ENCODE data around the gene CDC6.

Gene CDC6

DNA sequence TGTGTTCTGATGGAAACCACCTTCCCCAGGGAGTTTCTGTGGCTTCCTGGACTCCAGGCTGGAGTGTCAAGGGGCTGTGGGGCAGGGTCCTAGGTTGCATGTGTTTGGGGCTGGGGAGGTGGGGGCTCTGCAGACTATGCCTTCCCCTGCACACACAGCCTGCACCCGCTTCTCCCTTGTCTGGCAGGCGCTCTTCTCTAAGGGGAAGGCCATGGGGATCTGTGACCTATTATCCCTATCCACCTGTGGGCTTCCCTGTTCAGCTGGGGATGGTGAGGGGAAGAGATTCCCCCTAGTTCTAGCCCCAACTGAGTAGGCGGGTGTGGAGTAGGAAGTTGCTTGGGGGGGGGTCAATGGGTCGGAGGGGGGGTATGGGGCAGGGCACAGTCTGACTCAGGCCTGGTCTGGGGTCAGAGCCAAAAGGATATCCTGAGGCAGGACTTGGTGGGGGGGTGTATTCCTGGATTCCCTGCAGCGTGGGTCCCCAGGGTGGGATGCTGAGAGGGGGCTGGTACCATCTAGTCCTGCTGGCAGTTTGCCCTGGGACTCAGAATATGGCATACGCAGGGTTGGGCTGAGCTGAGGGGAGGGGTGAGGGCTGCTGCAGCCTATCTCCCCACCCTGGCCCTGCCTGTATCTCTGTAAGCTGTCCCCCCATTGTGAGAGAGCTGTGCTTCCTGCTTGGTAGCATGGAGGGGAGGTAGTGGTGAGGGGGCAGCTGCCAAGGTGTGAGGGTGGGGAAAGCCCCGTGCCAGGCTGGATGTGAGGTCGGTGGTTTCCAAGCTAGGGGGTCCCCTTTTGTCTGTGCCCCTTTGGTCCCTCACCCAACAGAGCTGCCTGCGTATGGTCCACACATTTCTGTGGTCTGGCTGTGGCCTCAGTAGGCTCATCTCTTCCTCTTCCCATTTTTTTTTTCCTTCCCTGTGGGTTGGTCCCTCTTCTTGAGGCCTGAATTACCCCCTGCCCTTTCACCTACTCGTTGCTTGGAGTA lies 36.0 kb downstream of the CDC6 start:
- DNase-seq, result no peak

DNA sequence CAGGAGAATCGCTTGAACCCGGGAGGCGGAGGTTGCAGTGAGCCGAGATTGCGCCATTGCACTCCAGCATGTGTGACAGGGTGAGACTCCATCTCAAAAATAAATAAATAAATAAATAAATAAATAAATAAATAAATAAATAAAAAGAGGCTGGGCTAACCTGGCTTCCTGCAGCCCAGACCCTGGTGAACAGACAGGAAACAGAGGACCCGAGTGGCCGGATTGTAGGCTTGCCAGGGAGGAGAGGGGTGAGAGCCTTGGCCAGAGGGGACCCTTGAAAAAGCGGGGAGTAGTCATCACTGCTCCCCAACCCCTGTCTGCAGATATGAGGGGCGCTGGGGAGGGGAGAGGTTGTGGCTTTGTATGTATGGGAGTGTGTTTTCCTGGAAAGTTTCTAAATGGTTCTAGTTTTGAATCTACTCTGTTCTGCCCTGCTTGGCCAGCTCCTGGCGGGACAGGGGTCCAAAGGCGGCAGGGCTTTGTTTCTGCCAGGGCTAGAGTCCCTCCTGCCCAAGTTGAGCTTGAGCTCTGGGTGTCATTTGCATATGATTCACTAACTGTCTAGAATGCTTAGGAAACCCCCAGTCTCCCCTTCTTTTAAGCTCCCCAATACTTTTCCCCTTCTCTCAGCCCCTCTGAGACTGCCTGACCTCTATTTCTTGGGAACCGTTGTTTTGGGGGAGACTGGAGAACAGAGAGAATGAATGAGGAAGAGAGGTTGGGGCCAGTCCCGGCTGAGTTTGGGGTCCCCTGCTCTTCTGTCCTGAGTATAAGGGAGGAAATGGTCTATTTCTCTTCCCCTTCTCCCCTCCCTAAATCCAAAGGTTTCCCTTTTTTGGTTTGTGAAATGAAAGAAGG lies 37.7 kb downstream of the CDC6 start:
- no peak for DNase-seq

DNA sequence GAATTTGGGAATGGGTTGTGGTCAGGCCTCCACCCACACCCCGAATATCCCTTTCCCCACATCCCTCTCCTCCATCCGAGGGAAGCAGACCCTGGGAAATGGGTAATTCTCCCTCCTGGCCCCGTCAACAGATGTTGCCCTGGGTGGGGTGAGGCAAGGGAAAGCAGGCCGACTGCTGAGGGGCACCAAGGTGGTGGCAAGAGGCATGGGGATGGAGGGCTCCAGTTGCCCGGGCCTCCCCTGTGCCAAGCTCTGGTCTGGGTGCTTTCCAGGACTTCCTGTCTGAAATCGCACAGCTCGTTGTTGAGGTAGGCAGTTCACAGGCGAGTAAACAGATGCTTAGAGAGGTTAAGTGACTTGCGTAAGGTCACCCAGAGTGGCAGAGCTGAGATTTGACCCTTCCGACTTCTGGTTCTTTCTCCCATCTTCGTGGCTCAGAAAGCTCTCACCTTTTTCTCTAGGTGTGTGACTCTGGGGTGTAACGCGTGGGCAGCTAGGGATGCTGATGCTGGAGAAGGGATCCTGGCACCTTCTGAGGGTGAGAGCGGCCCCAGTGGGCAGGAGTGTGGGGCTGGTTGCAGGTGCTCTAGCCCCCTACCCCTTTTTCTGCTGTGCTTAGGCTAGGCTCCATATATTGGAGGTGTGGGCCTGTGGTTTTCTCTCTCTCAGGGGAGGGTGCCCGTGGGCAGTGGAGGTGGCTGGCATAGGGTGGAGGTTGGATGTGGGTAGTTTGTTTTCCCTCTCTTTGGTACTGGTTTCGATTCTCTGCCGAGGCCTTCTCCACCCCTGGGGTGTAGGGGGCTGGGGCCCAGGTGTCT lies 38.5 kb downstream of the CDC6 start:
- DNase-seq, result no peak

DNA sequence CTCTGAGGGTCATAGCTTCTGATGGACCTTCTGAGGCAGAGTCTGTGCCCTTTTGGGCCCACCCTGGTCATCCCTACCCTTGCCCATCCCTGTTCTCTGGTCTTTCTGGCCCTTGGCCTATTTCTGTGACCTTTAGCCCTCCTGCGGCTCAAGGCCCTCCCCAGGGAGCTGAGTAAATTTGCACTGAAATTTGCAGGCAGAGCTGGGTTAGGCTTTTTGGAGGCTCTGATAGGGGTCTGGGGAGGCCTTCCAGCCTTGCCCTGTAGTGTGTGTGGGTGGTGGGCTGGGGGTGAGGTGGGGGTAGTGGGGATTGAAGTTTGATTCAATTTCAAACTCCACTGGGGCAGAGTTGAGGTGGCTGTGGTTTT lies 39.1 kb downstream of the CDC6 start:
- no peak for DNase-seq

DNA sequence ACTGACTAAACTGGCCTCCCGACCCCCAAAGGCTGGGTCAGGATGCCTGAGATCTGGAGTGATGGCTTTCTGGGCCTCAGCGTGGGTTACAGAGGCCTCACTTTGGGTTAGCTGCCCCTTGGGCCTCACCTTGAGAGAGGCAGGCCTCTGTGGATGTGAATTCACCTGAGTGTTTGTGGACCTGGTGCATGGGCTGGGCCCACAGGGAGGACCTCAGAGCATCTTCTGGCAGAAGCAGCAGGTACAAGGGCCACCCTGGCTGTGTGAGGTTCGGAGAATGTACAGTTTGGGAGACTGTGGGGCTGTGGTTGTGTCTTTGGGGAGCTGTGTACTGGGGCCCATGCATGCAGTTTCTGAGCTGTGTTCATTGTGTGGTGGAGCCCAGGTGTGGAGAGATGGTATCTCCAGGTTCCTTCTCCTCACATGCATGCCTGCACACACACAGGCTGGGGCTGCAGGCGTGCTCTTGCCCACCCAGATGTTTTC lies 39.6 kb downstream of the CDC6 start:
- DNase-seq, result no peak

DNA sequence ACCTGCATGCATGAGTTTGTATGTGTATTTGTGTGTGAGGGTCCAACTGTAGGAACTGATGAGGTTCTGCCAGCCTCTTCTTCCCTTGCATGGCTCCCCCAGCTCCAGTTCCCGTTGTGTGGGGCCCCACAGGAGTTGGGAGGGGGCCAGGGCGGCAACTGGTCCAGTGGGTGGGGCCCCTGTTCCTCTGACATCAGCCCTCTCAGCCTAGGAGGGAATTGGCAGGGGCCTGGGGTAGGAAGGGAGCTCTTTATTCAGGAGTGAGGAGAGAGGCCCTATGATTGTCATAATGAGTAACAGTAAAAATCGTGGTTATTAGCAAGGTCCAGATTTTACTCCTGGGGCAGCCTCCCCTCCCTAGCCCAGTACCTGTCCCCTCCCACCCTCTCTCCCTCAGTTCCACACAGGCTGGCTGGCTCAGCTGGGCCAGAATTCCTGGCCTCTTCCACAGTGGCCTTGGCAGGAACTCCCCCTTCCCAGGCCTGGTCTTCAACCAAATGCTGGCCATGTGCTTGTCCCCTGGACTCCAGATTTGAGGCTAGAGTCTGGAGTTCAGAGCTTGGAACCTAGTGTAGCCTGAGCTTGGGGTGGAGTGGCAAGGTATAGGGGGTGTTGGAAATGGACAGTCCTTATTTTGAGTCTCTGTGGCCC lies 40.2 kb downstream of the CDC6 start:
- DNase-seq, result no peak

DNA sequence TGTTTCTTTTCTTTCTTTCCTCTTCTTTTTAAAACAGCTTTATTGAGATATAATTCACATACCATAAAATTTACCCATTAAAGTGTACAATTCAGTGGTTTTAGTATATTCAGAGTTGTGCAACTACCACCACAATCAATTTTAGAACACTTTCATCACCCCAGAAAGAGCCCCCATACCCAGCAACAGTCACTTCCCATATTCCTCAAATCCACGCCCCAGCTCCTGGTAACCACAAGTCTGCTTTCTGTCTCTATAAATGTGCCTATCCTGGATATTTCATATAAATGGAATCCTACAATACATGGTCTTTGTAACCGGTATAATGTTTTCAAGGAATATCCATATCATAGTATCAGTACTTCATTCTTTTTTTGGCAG lies 40.7 kb downstream of the CDC6 start:
- no peak for DNase-seq

DNA sequence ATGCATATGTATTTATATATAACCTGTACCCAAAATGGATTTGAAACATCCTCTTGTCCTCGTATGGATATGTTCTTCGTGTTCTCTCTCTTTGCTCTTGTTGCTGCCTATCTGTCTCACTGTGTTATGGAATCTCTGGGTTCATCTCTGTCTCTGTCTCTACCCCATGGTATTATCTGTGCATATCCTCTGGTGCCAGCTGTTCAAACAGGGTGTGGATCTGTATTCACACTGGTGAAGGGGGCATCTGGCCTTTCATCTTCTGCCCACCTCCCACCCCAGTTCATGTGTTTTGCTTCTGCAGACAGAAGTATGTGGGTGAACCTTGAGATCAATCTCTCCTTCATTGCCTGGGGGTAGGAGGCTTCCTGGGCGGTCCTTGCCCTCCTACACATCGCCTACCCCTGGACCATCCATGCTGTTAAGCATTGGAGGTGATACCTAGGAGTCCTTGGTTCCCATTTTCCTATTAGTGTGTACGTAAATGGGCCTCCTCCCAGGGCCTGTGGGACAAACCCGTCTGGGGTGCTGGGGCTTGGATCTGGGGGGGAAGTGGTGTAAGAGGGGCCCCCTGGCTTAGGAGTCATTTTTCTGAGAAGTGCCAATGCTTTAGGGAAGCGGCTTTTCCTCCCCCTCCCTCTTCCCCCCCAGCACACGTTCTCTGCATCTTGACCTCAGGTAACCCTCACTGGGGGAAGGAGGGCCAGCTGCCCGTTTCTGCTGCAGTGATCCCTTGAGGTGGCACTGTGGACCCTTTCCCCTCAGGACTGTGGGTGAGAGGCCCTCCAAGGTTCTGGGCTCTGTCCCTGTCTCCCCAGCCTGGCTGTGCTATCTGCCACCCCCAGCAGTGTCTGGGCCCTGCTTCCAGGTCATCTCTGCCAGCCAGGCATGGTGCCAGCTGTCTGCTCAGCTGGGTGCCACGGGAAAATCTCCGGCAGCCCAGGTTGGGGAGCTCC lies 42.4 kb downstream of the CDC6 start:
- DNase-seq, result no peak

DNA sequence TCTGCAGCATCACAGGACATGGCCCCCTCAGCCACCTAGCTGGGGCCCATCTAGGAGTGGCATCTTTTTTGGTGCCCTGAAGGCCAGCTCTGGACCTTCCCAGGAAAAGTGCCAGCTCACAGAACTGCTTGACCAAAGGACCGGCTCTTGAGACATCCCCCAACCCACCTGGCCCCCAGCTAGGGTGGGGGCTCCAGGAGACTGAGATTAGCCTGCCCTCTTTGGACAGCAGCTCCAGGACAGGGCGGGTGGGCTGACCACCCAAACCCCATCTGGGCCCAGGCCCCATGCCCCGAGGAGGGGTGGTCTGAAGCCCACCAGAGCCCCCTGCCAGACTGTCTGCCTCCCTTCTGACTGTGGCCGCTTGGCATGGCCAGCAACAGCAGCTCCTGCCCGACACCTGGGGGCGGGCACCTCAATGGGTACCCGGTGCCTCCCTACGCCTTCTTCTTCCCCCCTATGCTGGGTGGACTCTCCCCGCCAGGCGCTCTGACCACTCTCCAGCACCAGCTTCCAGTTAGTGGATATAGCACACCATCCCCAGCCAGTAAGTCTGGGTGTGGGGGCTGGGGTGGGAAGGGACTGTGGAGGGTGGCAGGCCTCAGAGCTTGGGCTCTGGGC lies 43.3 kb downstream of the CDC6 start:
- no peak for DNase-seq

DNA sequence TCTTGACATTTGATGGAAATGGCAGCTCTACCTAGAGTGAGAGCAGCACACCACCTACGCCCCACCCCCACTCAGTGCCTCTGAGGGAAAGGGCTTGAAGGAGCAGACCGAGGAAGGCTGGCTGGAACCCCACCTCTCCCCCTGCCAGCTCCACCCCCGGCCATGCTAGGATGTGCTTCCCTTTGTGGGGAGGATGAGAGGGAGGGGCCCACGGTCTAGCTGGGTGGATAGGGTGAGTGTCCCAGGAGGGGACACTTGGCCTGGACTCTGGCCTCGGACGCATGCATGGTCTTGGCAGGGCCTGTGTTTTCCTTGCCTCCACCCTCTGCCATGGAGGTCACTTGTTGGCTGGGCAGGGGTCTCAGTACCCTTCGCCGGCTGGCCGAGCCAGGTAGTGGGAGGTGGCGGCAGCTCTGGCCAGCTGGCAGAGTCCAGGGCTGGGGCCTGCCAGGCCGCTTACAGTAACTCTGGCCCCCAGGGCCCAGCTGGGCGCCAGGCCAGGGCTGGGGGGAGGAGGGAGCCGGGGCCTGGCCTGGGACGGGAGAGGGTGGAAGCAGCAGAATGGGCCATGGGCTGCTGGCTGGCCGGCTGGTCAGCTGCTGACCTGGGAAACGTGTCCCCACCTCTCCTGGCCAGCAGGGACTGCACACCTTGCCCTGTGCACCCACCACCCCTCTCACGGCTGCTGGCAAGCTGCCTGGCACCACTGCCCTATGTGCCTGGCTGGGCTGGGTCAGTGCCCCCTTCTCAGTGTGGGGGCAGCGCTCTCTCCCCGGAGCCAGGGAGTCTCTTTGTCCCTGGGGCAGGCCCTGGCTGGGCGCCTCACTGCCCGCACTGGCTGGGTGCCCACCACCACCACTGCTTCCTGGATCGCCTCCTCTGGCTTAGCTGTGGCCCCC lies 44.3 kb downstream of the CDC6 start:
- no peak for DNase-seq

DNA sequence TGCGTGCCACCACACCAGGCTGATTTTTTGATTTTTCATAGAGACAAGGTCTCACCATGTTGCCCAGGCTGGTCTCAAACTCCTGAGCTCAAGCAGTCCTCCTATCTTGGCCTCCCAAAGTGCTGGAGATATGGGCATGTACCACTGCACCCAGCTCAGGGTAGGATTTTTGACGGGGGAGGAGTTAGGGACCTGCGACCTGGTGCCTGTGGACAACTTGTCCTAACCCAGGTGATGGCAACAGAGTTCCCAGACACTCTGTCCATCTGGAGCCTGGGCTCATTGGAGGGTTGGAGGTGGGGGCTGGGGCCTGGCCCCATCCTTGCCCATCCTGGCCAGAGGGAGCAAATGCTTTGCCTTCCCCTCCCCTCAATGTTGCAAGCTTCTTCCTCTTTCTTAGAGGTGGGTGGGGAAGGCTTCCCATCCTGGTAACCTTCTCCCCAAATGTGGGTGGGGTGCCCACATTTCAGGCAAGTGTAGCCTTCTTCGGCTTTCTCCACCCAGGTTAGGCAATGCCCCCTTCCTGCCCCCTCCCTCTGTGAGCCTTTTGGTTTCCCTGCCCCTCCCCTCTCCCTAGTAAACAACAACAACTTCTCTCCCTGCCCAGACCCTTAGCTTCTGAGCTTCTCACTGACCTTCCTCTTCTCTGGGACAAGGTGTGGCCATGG lies 46.2 kb downstream of the CDC6 start:
- DNase-seq, result no peak

DNA sequence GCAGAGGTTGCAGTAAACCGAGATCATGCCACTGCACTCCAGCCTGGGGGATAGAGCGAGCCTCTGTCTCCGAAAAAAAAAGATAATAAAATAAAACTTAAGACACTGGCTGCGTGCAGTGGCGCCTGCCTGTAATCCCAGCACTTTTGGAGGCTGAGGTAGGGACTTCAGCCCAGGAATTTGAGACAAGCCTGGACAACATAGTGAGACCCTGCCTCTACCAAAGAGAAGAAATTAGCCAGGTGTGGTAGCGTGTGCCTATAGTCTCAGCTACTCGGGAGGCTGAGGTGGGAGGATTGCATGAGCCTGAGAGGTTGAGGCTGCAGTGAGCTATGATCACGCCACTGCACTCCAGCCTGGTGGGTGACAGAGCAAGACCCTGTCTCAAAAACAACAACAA lies 47.9 kb downstream of the CDC6 start:
- DNase-seq, result no peak

DNA sequence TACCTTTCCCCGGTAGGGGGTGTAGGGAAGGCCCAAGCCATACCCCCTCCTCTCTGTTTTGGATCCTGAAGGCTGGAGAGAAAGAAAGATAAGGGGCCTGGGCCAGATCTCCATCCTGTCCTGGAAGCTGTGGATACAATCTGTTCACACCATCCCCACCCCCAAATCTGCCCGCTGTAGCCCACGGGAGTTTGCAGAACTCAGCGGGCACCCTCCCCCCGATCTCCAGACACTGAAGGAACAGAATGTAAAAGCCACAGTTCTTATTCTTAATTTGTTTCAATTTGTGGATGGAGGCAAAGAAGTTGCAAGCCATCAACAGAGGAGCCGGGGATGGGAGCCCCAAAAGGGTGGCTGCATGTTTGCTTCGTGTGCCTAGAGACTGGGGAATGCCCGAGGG lies 49.7 kb downstream of the CDC6 start:
- no peak for DNase-seq

DNA sequence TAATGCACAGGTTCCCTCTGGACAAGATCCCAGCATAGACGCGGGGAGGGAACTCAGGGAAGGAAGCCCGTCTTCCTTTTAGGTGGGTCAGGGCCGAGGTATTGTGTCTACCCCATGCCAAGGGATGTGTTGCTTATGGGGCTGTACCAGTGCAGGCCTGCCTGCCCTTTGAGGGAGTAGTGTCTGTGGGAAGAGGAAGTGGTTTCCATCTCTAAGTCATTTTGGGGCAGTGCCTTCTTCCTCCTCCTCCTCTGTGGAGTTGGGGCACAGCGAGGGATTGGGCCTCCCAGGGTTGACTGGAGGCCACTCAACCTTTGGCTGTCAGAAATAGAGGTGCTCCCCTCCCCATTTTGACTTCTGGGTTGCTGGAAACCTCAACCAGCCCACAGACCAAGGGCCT lies 50.4 kb downstream of the CDC6 start:
- DNase-seq, result no peak

DNA sequence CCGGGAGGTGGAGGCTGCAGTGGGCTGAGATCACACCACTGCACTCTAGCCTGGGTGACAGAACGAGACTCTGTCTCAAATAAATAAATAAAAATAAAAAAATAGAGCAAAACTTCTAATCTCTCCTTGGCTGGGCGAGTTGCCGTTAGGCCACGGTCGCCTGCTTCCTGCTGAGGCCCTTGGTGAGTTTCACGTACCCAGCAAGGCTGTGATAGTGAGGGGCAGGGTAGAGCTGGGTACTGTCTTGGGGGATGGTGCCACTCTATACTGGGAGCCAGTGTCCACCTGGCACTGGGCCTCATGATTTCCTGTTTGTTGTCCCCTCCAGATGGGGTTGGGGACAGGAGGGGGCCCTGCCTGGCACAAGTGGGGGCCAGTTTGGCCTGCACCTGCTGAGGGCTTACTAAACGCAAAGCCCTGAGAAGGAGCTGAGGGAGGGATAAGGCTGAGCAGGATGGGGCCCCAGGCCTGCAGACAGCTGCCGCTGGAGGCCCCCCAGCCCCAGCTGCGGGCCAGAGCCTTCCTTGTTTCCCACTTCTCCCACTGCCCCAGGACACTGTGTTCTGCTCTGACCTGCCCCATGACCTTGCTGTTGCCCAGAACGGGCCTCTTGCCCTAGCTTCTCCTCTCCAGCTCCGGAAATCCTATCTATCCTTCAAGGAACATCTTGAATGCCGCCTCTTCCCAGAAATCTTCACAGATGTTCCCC lies 51.4 kb downstream of the CDC6 start:
- DNase-seq, result no peak

DNA sequence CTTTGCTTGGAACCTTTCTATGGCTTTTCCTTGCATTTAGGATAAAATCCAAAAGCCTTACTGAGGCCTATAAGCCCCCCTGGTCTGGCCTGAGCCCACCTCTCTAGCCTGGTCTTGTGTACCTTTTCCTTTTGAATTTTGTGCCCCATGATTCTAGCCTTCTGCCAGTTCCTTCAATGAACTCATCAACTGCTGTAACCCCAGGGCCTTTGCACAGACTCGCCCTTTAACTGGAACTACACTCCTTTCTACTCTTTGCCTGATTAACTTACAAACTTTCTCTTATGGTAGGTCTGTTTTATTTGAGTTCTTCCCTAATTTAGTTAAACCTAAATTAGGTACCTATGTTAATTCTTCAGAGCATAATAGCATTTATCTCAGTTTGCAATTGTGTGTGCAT lies 52.6 kb downstream of the CDC6 start:
- no peak for DNase-seq

DNA sequence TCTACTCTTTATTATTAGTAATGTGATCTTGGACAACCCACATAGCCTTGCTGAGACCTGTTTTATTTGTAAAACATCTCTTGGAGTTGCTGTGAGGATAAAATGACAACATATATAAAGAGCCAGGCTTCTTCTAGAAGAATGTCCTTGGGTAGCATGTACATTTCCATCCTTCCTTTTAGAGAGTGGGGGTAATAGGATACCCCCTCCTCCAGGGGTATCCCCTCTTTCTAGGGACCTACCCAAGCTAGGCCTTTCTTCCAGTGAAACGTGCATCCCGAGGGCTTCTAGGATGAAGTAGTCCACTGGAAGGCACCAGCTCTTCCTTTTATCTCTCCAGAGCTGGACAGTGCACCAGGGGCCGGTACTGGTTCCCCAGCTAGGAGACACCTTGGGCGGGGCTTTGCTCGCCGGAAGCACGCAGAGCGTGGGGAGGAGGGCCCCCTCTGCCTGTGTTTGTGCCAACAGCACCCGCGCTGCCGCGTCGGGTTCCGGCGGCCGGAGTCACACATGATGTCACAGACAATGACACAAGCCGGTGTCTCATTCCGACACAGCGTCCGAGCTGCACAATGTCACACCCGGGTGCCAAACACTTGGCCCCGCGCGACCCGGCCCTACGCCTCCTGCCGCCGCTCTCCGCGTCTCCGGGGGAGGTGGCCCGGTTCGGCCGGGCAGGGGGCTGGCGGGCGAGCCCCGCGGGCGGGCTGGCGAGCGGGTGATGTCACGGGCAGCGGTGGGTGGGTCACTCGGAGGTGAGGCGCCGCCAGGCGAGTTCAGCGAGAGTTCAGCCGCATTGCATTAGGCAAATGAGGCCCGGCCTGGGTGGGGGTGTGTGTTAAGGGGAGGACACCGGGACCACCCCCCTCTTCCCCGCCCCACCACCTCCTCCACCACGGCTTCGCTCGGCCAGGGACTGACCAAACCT lies 53.5 kb downstream of the CDC6 start:
- DNase-seq, result peak; percentile 22 to 23
